COR-L47 (cell line): Measurements from ENCODE around the gene SMPD4.
"Not testable (repeated sequence)": the region's sequence is repeated elsewhere in the genome, so short reads cannot be mapped to it uniquely, and the experiment has no call there.

Experiments
- DNase-seq: peaks from one replicate; lab custom pipeline; 2025; lab: John Stamatoyannopoulos, UW

SMPD4 gene

DNA sequence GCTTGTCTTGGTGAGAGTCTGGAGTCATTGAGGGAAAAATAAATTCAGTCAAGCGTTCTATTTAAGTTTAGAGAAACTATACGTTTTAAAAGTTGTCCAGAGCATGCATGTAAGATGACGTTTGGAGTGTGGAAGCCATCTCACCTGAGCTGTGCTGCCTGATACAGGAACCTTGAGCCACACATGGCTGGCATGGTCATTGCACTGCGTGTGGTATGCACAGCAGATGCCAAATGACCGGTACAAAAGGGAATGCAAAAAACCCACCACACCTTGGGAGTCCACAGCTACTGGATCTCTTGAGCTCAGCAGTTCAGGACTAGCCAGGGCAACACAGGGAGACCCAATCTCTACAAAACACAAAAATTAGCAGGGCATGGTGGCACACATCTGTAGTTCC lies 5.0 kb upstream of the SMPD4 start:
- DNase-seq = no peak

- DNase-seq = no peak
Measured at GRCh38 chr2:130185896-130186295, 4.5 kb upstream of the SMPD4 start.

DNA sequence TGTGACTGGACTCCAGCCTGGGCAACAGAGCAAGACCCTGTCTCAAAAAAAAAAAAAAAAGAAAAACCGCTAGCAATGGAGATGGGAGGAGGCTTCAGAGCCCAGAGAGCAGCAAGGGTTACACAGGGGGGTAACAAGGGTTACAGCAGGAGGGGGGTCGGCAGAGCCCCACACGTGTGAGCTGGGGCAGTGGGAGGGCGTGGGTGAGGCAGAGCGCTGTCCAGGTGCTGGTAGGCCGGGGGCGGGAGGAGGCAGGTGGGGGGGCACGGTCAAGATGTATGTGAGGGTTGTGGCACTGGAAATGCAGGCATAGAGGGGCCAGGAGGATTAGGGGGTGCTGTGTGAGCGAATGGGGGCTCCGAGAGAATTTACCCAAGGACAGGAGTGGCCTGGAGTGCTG lies 4.0 kb upstream of the SMPD4 start:
- no peak for DNase-seq

DNA sequence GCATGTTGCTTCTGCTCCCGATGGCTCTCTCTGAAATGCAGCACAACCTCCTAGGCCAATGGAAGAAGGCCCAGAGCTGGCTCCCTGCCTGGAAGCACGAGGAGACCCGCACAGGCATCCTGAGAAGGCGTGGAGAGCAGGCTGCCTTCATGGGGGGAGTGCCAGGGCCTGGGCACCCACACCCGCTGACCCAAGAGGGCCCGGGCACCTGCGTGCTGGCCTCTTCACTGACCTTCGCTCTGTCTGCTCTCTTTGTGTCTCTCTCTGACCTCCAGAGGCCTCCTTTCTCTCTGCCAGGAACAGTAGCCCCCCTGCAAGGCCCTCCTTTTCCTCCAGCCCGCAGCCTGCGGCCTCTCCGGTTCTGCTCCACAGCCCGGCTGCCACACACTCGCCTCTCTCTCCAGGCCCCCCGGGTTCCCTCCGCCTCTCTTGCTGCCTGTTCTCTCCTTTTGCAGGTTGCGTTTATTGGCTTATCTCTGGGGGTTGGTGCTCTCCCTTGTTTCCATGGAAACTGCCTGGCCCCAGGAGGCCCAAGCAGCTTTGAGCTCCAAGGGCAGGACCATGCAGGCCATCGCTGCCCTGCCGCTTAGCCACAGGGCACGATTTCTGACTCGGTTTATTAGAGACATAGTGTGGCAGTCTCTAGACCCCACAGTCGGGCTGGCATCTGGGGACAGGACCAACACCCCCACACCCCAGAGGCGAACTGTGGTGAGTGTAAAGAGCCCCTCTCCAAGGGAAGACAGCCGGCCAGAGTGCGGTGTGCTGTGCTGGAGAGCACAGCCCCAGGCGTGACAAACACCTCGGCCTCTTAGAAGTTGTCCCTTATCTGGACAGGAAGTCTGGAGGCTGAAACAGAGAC lies 2.3 kb upstream of the SMPD4 start:
- no peak for DNase-seq

- DNase-seq = peak; percentile 7
Measured at GRCh38 chr2:130182826-130183511, 1.6 kb upstream of the SMPD4 start.

GRCh38 chr2:130181880-130182682 lies 679 bp upstream of the SMPD4 start, which contains the start of gene MZT2B:
MZT2B (plus strand) TSS chr2:130182262; CDS start chr2:130182283, 21 bp downstream.
- peak; percentile 87 for DNase-seq

DNA sequence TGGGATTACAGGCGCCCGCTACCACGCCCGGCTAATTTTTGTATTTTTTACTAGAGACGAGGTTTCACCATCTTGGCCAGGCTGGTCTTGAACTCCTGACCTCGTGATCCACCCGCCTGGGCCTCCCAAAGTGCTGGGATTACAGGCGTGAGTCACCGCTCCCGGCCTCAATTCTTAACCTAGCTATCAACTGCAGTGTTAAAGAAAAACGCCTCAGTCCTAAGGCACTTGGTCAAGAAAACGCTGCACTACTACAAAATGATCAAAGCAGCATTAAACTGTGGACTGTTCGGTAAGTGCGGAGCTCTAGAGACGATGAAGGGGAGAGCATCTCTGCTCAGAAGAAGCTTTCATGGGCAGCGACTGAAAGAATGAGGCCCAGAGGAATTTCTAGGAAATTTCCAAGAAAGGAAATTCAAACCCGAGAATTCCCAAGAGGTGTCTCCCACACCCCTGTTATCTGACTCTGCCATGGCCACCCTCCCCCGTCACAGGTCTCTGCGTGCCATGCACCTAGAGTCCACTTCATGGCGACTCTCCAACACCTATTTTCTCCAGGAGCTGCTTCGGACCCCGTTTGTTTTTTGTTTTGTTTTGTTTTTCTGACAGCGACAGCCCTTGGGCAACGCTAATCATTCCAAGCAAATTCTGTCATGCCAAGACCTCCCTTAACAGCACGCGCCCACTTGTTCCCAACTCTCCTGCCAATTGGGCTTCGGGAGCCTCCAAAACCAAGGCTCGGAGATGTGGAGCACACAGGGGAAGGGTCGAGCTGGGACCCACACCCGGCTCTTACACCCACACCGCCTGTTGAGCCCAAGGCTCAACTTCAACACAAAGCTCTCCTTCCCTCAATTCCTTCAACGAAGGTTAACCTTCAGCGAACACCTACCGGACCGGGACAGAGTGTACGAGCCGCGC lies 738 bp downstream of the SMPD4 start:
- DNase-seq = not testable (repeated sequence)

DNA sequence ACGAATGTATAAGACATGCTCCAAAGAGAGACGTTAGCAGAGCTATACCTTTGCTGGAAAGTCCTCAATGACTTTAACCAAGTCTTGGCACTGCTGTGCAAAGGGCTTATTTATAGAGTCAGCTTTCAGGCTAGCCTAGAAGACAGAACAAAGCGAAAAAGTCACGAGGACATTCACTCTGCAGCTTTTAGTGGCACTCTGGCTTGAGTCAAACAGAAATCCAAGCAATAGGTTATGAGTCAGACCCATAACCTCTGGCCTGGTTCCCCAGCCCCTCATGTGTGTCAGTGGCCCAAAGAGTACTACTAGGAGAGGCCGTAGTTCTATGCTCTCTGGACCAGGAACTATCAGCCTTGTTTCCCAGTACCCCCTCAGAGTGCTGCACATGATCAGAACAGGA lies 6.5 kb downstream of the SMPD4 start:
- not testable (repeated sequence) for DNase-seq

DNA sequence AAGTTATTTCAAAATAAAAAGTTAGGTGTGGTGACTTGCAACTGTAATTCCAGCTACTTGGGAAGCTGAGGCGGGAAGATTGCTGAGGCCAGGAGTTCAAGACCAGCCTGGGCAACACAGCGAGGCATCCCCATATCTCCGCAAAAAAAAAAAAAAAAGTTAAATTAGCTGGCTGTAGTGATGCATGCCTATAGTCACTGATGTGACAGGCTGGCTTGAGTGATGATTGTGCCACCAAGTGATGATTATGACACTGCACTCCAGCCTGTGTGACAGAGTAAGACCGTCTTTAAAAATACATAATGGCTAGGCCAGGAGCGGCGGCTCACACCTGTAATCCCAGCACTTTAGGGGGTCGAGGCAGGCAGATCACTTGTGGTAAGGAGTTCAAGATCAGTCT lies 11.5 kb downstream of the SMPD4 start:
- no peak for DNase-seq

- not testable (repeated sequence) for DNase-seq
Measured at GRCh38 chr2:130169163-130169562, 12.2 kb downstream of the SMPD4 start.

GRCh38 chr2:130166611-130167010 lies 14.8 kb downstream of the SMPD4 start:
- not testable (repeated sequence) for DNase-seq

GRCh38 chr2:130165293-130166016 lies 15.9 kb downstream of the SMPD4 start:
- DNase-seq = no peak

- no peak for DNase-seq
Measured at GRCh38 chr2:130162968-130163367, 18.4 kb downstream of the SMPD4 start.

DNA sequence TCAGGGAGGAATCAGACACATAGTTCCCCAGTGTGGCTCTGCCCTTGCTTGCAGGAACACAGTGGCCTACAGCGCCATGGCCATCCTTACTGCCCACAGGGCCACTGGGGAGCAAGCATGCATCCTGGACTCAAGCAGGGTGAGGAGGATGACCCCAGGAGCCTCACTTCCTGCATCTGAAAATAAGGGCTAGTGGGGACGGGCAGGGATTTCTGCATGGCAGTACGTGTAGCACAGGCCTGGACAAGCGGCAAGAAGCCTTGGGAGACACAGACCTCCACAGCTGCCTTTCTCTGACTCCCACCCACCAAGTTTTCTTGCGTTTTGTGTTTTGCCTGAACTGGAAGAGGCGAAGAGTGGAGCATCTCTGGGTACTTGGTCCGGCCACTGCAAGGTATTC lies 18.9 kb downstream of the SMPD4 start:
- DNase-seq = not testable (repeated sequence)

GRCh38 chr2:130160838-130161705 lies 20.3 kb downstream of the SMPD4 start:
- DNase-seq = not testable (repeated sequence)

DNA sequence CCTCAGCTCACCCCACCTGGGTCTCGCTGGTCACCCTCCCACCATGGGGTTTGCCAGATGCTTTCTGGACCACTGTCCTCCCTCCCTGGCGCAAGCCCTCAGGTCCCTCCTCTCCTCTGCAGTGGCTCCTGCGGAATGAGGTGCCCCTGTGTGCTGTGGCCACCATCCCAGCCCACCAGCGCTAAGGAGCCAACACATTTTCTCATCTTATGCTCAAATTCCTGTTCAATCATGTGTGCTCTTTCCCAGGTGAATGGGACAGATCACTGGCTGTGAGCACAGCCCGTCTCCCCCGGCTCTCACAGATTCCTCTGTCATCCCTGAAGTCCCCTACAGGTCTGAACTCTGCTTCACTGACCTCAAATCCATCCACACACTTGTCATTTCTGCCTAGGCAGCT lies 21.3 kb downstream of the SMPD4 start:
- DNase-seq = no peak

- not testable (repeated sequence) for DNase-seq
Measured at GRCh38 chr2:130159376-130159775, 22.0 kb downstream of the SMPD4 start.

- no peak for DNase-seq
Measured at GRCh38 chr2:130158631-130159030, 22.8 kb downstream of the SMPD4 start.

DNA sequence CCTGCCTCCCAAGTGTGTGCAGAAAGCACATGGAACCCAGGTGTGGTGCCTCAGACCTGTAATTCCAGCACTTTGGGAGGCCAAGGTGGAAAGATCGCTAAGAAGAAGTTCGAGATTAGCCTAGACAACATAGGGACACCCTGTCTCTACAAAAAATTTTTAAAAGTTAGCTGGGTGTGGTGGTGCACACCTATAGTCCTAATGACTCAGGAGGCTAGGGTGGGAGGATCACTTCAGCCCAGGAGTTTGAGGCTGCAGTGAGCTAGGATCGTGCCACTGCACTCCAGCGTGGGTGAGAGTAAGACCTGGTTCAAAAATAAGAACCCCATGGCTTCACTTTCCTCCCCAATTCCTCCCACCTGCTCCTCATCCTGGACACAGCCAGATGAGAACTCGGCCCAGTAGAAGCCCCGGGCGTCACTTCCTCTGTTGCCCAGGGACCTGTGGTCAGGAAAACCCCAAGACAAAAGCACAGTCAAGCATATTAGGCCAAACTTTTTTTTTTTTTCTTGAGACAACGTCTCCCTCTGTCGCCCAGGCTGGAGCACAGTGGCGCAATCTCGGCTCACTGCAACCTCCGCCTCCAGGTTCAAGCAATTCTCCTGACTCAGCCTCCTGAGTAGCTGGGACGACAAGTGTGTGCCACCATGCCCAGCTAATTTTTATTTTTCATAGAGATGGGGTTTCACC lies 23.4 kb downstream of the SMPD4 start:
- DNase-seq = not testable (repeated sequence)
